SW 1271 (cell line): ENCODE measurements around the gene SIRPG.
"Not testable (repeated sequence)": the region's sequence is repeated elsewhere in the genome, so short reads cannot be mapped to it uniquely, and the experiment has no call there.

Source experiments
- DNase-seq, 2 experiments: peaks; one replicate each; lab custom pipeline; 2025; lab: John Stamatoyannopoulos, UW

The SIRPG gene

DNA sequence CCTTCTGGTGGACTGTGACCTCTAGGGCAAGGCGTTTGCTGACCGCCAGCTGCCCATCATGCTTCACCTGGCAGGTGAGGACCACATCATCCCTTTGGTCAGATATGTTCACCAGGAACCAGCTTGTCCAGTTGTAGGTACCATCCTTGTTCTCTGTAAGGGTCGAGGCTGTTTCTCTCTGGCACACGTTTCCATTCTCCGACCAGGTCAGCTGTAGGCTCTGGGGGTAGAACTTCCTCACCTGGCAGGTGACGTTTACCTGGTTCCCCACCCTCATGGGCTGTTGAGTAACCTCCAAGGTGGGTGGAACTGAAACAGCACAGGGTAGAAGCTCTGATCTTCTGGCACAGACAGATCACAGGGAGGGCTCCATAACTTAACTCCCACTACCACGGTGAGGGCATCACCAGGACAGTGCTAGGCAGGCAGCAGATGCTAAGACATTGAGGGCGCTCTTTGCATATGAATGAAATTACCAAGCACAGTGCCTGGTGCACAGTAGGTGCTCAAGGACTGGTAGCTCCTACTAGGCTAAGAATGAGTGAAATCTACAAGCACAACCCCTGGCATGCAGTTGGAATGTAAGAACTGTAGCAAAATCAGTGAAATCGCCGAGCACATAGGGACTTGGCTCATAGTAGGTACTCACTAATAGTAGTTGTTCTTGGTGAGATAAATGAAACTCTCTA is 22.1 kb downstream of the SIRPG start:
- no peak for DNase-seq

DNA sequence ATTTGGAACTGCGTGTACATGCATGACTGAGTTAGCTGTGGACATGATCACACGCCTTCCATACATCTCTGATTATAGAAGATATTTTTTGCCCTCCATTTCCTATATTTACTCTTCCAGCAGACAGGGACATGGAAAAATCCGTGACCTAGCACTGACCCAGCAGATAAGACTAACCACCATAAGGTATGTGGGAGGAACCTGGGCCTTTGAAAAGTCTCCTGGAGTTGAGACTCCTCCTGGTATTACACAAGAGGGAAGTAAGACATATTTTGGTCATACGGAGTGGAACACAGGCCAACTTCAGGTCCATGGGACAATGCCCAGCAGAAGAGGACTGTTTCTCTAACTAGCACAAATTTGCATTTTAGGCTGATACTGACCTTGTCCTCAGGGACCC is 24.0 kb downstream of the SIRPG start:
- DNase-seq = no peak

DNA sequence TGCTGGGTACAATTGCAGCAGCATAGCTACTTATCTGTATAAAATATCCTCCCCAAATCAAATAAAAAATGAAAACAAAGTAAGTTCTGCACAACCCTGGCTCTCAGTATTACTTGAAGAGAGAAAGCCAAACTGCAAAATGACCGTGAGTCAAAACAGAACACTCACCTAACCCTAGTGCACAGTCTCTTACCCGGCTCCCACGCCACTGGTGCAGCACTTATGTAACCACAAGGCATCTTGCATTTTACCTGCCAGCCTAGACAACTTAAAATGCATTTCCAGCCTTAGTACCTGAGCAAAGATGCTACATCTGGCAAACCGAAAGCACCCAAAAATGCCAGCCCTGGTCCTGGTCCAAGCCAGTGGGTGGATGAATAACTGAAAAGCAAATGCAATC is 25.4 kb downstream of the SIRPG start:
- DNase-seq = no peak

DNA sequence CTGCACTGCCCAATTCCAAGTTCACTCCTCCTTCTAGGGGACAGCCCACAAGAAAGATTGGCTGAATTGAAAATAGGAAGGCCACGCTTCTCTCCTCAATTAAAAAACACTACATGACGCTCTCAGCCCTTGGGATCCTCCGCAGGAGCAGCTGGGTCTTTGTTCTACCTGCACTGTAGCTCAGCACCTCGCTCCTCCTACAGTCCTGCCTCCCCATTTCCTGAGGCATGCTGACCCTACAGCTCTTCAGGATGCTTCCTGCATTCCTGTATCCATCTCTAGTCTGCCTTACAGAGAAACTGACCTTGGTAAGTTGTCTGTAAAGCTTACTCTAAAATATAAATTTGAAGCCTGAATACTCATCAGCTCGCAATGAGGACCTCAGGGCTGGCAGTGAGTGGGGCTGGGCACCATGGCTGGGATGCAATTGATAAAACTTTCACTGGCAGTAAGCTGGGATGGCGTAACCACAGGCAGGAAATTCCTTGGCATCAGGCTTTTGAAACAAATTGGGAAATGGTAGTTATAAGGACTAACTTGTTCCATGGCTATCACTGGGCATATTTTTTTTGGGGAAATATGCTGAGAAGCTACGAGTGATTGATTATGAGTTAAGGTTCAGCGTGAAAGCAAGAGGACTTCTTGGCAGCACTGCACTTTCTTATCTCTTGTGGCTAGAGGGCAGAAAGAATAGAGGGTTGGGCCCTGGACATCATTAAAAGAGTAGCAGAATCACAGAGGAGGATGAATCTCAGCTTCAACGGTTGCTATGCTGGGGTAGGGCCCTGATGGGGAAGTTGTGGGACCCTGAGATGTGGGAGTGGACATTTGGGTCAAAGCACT is 26.0 kb downstream of the SIRPG start:
- DNase-seq = no peak

DNA sequence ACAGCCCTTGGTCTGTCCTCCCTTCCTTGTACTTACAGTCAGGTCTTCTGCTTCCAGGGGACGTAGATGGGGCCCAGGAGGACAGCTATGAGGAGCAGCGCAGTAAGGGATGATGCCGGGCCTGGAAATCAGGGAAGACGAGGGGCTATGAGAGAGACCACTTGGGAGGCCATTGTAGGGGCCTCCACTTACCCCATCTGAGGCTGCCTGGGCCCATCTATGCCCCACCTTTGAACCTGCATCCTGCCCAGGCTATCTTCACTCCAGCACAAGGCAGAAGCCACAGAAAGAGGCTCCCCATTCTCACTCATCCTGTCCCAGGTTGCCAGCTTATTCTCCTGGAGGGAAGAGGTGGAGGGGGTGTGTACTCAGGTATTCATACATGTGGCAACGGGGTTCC is 27.4 kb downstream of the SIRPG start:
- DNase-seq = no peak

DNA sequence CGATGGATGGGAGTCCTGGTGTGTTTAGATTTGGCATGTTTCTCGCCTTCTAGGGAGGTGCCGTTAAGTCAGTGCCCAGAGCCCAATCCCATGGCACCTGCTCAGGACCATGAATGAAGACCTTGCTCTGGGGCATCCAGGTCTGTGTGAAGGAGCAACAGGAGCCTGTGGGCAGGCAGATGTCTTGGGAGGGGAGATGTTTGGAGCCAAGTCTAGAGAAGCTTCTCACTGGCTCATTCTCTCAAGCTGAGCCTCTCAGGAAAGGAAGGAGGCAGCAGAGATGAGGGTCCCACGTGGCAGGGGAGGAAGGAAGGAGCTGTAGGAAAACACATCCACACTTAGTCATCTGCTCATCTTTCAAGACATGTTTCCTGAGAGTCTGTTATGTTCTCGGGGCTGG is 28.3 kb downstream of the SIRPG start:
- no peak for DNase-seq

DNA sequence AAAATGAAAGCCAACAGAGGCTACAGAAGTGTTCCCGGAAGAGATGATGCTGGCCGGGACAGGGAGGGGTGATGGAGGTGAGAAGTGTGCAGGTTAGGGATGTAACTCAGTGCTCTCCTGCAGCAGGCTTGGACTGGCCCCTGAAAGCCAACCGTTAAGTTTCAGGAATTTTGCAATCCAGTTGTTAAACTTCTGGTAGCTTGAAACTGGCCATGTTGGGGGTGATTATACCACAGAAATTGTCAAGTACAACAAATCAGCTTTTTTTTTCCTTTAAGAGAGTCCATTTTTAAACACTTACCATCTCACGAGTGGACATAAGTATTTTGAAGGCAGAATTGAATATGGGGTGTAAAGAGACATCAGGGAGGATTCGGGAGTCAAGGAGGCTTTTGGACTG is 29.0 kb downstream of the SIRPG start:
- DNase-seq = no peak

DNA sequence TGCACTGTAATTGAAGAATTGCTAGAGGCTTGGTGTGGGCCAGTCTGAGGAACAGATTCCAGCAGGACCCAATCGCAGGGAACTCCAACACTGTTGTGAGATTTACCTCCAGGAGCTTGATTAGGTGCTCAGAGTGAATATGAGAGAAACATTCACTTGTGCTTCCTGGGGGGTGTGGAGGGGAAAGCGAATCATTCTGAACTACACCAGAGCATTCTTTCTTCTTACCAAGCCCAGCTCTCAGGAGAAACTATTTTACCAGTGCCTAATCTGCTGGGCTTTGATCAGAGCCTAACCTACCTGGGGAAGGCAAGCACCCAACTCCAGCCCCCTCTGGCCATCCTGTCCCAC is 30.4 kb downstream of the SIRPG start:
- no peak for DNase-seq

DNA sequence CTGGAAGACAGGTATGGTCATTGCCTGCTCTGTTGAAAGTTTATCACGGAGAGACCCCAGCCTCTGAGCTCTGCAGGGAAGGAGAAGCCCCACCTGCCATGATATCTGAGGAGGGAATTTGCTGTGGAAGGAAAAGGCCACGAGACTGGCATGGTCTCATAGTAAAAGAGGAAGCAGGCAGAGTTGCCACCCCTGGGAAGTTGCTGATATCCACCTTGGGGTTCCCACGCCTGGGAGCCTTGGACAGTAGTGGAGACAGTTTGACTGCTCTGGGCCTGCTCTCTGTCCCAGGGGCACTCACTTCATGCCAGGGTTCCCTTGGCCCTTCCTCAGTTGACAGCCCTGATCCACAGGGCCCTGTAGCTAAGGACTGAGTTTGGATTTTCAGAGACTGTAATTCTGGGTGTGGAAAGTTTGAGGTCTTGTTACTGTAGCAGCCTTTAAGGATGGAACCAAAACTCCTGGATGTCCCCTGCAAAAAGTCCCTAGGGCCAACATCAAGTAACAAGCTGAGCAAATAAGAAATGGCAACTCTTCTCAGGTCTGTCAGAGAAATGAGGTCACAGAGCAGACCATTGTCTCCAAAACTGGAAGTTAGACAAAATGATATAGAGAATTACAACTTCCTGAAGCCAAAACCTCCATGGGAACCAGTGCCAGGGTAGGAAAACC is 30.9 kb downstream of the SIRPG start:
- no peak for DNase-seq

DNA sequence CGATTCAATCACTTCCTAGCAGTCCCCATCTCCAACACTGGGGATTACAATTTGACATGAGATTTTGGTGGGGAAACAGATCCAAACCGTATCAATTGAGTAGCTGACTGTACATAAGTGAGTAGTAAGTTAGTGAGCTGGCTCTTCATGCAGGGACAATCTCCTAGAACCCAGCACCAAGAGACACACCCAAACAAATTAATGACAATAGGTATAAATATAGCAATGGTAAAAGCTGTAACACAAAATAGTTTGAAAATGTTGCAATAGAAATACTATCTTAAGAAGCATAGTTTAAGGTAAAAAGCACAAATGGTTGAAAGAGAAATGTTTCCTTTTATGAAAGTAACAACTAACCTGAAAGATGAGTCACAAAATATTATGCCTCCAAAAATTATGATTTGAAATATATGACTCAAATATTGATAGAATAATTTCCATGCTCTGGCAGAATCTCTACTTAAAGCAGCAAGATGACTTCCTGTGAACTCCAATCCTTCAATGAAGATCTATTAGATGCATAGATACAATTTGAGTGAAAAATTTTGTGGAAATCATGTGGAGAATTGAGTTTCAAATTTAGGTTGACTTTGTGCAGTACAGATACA is 32.4 kb downstream of the SIRPG start:
- no peak for DNase-seq

DNA sequence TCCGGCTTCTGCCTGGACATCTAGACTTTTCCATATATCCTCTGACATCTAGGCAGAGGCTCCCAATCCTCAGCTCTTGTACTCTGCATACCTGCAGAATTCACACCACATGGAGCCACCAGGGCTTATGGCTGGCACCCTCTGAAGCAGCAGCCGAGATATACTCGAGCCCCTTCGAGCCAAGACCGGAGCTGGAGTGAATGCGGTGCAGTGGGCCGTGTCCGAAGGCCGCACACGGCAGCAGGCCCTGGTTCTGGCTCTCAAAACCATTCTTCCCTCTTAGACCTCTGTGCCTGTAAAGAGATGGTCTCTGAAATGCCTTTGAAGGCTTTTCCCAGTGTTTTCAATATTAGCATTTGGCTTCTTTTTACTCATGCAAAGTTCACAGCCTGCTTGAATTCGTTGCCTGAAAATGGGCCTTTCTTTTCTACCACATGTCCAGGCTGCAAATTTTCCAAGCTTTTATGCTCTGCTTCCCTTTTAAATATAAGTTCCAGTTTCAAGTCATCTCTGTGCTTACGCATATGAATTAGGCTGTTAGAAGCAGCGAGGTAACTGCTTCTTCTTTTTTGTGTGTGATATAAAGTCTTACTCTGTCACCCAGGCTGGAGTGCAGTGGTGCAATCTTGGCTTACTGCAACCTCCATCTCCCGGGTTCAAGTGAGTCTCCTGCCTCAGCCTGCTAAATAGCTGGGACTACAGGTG is 33.9 kb downstream of the SIRPG start:
- DNase-seq = no peak

DNA sequence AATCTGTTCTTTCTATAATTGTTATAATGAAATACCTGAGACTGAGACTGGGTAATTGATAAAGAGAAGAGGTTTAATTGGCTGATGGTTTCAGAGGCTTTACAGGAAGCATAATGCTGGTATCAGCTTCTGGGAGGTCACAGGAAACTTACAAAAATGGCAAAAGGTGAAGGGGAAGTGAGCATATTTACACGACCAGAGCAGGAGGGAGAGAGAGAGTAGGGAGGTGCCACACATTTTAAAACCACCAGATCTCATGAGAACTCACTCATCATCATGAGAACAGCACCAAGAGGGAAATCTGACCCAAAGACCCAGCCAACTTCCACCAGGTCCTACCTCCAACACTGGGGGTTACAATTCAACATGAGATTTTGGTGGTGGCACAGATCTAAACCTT is 35.1 kb downstream of the SIRPG start:
- no peak for DNase-seq

DNA sequence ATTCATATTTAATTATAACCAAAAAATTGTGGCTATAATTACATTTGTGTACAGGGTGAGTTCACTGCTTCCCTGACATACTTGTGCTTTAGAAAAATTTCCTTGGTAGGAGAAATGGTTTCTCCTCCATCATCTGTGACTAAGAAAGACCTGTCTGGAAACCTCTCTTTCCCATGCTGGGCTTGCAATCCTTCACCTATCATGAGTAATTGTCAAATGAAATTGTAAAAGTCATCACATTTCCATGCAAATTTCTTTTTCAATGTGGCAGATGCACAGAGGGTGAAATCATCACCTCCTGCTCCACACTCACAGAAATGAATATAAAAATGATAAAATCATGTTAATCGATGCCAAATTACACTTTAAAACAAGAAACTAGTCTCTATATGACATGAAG is 36.3 kb downstream of the SIRPG start:
- no peak for DNase-seq

DNA sequence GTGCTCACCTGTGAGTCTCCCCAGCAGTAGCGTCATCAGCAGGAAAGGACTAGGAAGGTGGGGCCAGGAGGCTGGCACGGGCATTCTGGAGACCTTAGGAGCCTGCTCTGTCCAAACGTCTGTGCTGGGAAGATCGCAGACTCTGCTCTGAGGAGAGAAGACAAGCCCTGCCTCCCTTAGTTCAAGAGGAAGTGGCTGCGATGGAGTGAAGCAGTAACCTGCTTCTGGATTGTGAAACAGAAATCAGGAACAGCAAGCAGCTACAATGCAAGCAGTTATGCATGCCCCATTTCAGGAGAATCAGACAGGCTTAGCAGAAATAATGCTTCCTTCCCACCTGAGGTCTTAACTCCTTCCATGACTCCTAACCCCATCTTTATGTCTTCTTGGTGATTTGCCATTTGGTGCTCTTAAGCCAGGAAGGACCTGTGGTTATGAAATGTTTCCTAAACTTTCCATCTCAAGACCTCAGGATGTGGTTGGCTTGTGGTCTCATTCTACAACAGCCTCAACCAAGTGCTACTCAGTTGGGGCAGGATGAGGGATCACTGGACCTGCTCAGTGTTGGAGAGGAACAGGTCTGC is 37.6 kb downstream of the SIRPG start, which contains the start of gene SIRPB1:
SIRPB1 (minus strand) TSS at position 149 of the 584 bp plus-strand sequence; CDS start at position 84, 65 bp downstream.
- DNase-seq = no peak

DNA sequence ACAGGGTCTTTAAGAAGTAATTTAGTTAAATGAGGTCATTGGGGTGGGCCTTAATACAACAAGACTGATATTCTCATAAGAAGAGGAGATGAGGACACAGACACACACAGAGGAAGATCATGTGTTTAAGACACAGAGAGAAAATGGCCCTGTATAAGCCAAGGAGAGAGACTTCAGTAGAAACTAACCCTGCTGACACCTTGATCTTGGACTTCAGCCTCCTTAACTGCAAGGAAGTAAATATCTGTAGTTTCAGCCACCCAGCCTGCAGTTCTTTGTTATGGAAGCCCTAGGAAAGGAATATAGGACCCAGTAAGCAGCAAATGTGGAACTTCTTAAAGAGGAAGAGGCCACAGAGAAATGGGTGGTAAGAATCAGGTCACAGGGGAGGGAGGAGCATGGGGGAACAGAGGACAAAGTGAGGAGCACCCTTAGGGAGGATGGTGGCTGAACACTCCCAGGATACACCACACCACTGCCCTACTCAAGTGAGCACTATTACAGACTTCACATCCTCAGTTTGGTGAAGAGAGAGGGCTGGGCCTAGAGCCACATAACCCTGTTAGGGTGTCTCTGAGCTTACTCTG is 38.5 kb downstream of the SIRPG start:
- DNase-seq = no peak

DNA sequence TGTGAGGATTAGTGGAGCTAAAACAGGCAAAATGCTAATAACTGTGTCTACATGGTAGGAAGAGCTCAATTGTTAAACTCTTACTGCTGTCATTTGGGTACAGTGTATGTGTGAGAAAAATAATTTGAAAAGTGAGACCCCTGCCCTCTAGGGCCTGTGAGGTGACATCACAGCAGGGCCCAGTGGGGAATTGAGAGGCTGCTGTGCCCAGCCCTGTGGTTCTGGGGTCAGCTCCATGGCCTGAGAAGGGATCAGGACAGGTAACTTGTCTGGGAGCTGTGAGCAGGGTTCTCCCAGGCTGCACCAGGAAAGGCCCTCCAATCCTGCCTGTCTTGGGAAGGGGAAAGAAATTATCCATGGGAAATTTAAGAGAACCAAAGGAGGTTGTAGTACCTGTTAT is 39.1 kb downstream of the SIRPG start:
- no peak for DNase-seq

DNA sequence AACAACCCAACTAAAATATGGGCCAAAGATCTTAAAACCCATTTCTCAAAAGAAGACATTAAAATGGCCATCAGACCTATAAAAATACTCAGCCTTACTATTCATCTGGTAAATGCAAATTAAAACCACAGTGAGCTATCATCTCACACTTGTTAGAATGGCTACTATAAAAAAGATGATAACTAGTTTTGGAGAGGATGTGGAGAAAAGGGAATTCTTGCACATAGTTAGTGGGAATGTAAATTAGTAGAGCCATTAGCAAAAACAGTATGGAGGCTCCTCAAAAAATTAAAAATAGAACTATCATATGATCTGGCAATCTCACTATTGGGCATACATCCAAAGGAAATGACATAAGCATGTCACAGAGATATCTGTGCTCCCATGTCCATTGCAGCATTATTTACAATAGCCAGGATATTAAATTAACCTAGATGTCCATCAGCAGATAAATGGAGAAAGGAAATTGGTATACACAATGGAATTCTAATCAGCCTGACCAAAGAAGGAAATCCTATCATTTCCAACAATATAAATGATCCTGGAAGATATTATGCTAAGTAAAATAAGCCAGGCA is 40.6 kb downstream of the SIRPG start:
- no peak for DNase-seq

DNA sequence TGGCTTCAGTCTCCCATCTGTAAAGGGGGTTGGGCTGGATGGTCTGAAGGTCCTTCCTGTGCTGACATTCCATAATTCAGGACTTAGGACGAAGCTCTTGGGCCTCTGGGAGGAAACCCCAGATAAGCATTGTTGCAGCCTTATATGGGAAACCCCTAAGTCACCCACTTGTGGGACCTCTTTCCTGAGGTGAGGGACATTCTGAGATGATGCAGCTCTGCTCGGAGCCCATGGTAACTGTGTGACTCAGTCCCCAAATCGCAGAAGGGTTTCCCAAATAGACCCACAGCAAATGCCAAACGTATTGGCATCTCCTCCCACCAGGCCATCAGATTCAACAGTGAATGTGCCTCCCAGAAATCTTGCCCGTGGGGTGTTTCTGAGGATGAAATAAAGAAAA is 47.2 kb downstream of the SIRPG start:
- DNase-seq = not testable (repeated sequence)

DNA sequence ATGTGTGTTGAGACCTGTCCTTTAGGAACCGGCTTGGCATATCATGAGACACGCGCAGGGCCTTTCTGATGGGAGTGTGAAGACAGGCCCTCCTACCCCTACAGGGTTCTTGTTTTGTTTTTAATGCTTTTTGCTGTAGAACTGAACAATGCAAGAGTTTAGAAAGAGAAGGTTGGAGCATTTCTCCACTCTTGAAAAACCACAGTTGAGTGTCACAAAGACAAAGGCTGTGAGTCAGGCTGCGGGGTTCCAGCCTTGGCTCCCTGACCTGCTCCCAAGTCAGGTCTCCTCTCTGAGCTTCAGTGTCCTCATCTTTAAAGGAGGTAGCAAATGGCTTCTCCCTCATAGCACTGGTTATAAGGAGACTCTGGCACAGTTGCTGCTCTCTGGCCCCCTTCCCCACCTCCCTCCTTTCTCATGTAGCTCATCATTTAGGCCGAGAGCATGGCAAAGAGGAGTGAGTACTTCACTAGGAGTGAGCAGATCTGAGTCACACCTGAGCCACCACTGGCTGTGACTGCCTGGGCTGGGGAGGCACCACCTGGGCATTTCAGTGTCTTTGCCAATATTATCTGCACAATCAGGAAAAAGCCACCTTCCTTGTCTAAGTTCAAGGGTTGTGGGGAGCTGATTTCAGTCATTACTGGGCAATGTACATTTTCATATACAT is 48.8 kb downstream of the SIRPG start:
- DNase-seq = not testable (repeated sequence)

DNA sequence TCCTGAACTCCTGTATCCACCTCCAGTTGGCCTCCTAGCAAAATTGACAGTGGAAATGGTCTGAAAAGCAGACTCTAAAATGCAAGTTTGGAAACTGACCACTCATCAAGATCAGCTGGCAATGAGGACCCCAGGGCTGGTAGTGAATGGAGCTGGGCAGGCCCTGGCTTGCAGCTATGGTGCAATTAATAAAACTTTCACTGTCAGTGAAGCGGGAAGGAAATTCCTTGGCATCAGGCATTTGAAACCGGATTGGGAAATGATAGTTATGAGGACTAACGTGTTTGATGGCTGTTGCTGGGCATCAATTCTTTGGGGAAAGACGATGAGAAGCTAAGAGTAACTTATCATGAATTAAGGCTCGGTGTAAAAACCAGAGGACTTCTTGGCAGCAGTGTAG is 56.8 kb downstream of the SIRPG start:
- DNase-seq = no peak
